CD4-positive, alpha-beta T cell treated with Interleukin-17A for 4 hours (primary cell): ENCODE measurements around the gene ZNF609.
"Not testable (repeated sequence)": the region's sequence is repeated elsewhere in the genome, so short reads cannot be mapped to it uniquely, and the experiment has no call there.

ENCODE experiments used
- DNase-seq: peaks from one replicate; pipeline ENCODE4 v3.0.0-alpha.2; 2020; ENCODE audit warnings: mixed read lengths

The ZNF609 gene

GRCh38 chr15:64456634-64457108 lies 3.7 kb upstream of the ZNF609 start:
- DNase-seq: no peak

GRCh38 chr15:64459066-64459781 lies 1.2 kb upstream of the ZNF609 start:
- no peak for DNase-seq

GRCh38 chr15:64460724-64461720 lies 644 bp downstream of the ZNF609 start:
- peak; percentile 57 for DNase-seq

GRCh38 chr15:64461721-64462162 lies 1.4 kb downstream of the ZNF609 start:
- peak; percentile 45 for DNase-seq

GRCh38 chr15:64462492-64462891 lies 2.1 kb downstream of the ZNF609 start:
- no peak for DNase-seq

GRCh38 chr15:64464276-64465005 lies 4.1 kb downstream of the ZNF609 start:
- no peak for DNase-seq

GRCh38 chr15:64466408-64467141 lies 6.2 kb downstream of the ZNF609 start:
- DNase-seq: peak; percentile 7

- no peak for DNase-seq
These were observed 11.8 kb downstream of the ZNF609 start for GRCh38 chr15:64472161-64472560.

- DNase-seq: no peak
These were observed 14.5 kb downstream of the ZNF609 start for GRCh38 chr15:64474846-64475245.

- no peak for DNase-seq
These were observed 16.2 kb downstream of the ZNF609 start for GRCh38 chr15:64476550-64476949.

GRCh38 chr15:64478863-64479262 lies 18.5 kb downstream of the ZNF609 start:
- DNase-seq: no peak

- DNase-seq: no peak
These were observed 20.5 kb downstream of the ZNF609 start for GRCh38 chr15:64480891-64481290.

GRCh38 chr15:64483749-64484148 lies 23.4 kb downstream of the ZNF609 start:
- DNase-seq: no peak

GRCh38 chr15:64485796-64486195 lies 25.4 kb downstream of the ZNF609 start:
- no peak for DNase-seq

- DNase-seq: no peak
These were observed 30.4 kb downstream of the ZNF609 start for GRCh38 chr15:64490598-64491259.

- no peak for DNase-seq
These were observed 33.3 kb downstream of the ZNF609 start for GRCh38 chr15:64493641-64494040.

- DNase-seq: not testable (repeated sequence)
These were observed 35.6 kb downstream of the ZNF609 start for GRCh38 chr15:64495968-64496367.

- no peak for DNase-seq
These were observed 40.5 kb downstream of the ZNF609 start for GRCh38 chr15:64500695-64501395.

- DNase-seq: no peak
These were observed 41.0 kb downstream of the ZNF609 start for GRCh38 chr15:64501396-64501715.

- no peak for DNase-seq
These were observed 41.8 kb downstream of the ZNF609 start for GRCh38 chr15:64502151-64502550.

GRCh38 chr15:64502551-64502950 lies 42.2 kb downstream of the ZNF609 start:
- no peak for DNase-seq
